K562 (cell line): ENCODE results near the gene KCNN4. TPM values are rescaled to one million over a fixed set of nuclear protein-coding genes. Genes with fewer than 3 reads are reported as not detected.

Experiments used
- ATAC-seq: fragments of 200-7000 bp; cut with Tn5 transposase; 3 replicates; pipeline ENCODE4 v1.9.1; 2020; ENCODE audit warnings: moderate library complexity
- BruUV-seq: library from RNA; stranded (reverse); fragments of 400-500 nt; replicated peaks from 2 replicates; lab custom pipeline; 2021; lab: Mats Ljungman, UMichigan
- CTCF ChIA-PET: fragments of 300-600 bp; formaldehyde crosslinking; extraction: SDS; loops from one replicate; lab custom pipeline; 2021; ENCODE audit warnings: low intra/inter-chr PET ratio; lab: Yijun Ruan, JAX
- POLR2A ChIA-PET: fragments of 300-600, 350-650 bp; sonication (Branson Sonifier 250); formaldehyde crosslinking; extraction: SDS; loops from one replicate; lab custom pipeline; 2021; ENCODE audit warnings: antibody characterized with exemption, inconsistent platforms; lab: Yijun Ruan, JAX
- DNase-seq, 4 experiments: peaks; one replicate each; pipeline versions ENCODE4 v3.0.0 to v3.0.0-alpha.2; 2011 to 2018; ENCODE audit warnings: low spot score in 3 of 4, mixed read lengths in 3 of 4; ENCODE audit errors: extremely low read depth in 1 of 4
- FAIRE-seq: peaks from 2 replicates; lab custom pipeline; 2011; peaks lifted over from hg19 to GRCh38; lab: Jason Lieb, UNC
- H2AFZ ChIP-seq: 2 replicates; pipeline ENCODE4 v1.6.0; 2011; ENCODE audit warnings: low read depth, low read length, control low read depth, inconsistent platforms
- H3K27ac ChIP-seq: fragments of 200-600 bp; 3 replicates; pipeline ENCODE4 v1.8.0; 2011; ENCODE audit warnings: low read depth, mild to moderate bottlenecking, control low read depth, inconsistent platforms, low read length, moderate library complexity, mixed read lengths; ENCODE audit errors: extremely low read depth
- H3K27me3 ChIP-seq, 2 experiments: fragments of 300-600 bp in 1 of 2; 2 replicates in 1 of 2; 3 replicates in 1 of 2; pipeline versions ENCODE4 v1.6.0 to v1.8.0; 2011; ENCODE audit warnings: inconsistent platforms in 2 of 2, low read length in 2 of 2, mild to moderate bottlenecking in 1 of 2, mixed read lengths in 1 of 2, moderate library complexity in 1 of 2; ENCODE audit not compliant: control insufficient read depth in 2 of 2, insufficient read depth in 2 of 2
- H3K36me3 ChIP-seq: fragments of 300-600 bp; 3 replicates; pipeline ENCODE4 v1.8.0; 2011; ENCODE audit warnings: mild to moderate bottlenecking, low read length, inconsistent platforms; ENCODE audit not compliant: control insufficient read depth, insufficient read depth
- H3K4me1 ChIP-seq, 2 experiments: fragments of 200-600 bp in 1 of 2; replicated peaks in 1 of 2; 2 replicates in 1 of 2; 3 replicates in 1 of 2; pipeline versions ENCODE4 v1.5.1 to v1.8.0; 2011; ENCODE audit warnings: inconsistent platforms in 2 of 2, low read length in 2 of 2, mild to moderate bottlenecking in 1 of 2, mixed read lengths in 1 of 2, moderate library complexity in 1 of 2; ENCODE audit not compliant: control insufficient read depth in 2 of 2, insufficient read depth in 2 of 2
- H3K4me2 ChIP-seq: 2 replicates; pipeline ENCODE4 v1.6.1; 2011; ENCODE audit warnings: low read length, control low read depth, inconsistent platforms, mixed read lengths; ENCODE audit not compliant: insufficient read depth
- H3K4me3 ChIP-seq: fragments of 200-600 bp; sonication (generic), shearing (Covaris generic); 2 replicates; pipeline ENCODE4 v1.5.1; 2016; ENCODE audit warnings: control low read depth, inconsistent platforms
- H3K79me2 ChIP-seq: fragments of 200-600 bp; 3 replicates; pipeline ENCODE4 v1.8.0; 2011; ENCODE audit warnings: low read length, inconsistent platforms; ENCODE audit not compliant: control insufficient read depth, insufficient read depth
- H3K9ac ChIP-seq, 2 experiments: 2 replicates each; pipeline versions ENCODE4 v1.6.0 to v1.6.1; 2011; ENCODE audit warnings: low read depth in 2 of 2, low read length in 2 of 2, control low read depth in 1 of 2, inconsistent platforms in 1 of 2, mild to moderate bottlenecking in 1 of 2, mixed read lengths in 1 of 2; ENCODE audit not compliant: insufficient read depth in 1 of 2
- H3K9me1 ChIP-seq: one replicate; pipeline ENCODE4 v1.6.0; 2011; ENCODE audit warnings: inconsistent platforms, mild to moderate bottlenecking, low read length, moderate library complexity; ENCODE audit not compliant: control insufficient read depth, insufficient read depth
- H3K9me3 ChIP-seq: replicated peaks from 2 replicates; pipeline ENCODE4 v1.5.1; 2011; ENCODE audit warnings: low read depth, low read length, inconsistent platforms; ENCODE audit not compliant: control insufficient read depth, insufficient read depth
- H4K20me1 ChIP-seq: replicated peaks from 2 replicates; pipeline ENCODE4 v1.6.1; 2011; ENCODE audit warnings: low read length, inconsistent platforms, mixed read lengths; ENCODE audit not compliant: control insufficient read depth, insufficient read depth
- BRF1 ChIP-seq: IDR thresholded peaks from 3 replicates; pipeline ENCODE4 v1.6.1; 2011; ENCODE audit warnings: borderline replicate concordance, mild to moderate bottlenecking; ENCODE audit not compliant: insufficient read length; ENCODE audit errors: extremely low read depth
- COPS2 ChIP-seq: fragments of 450-650 bp; conservative IDR thresholded peaks from 2 replicates; pipeline ENCODE4 v1.6.1; 2016; ENCODE audit warnings: mild to moderate bottlenecking, moderate library complexity
- HLTF ChIP-seq: fragments of 450-650 bp; IDR thresholded peaks from 2 replicates; pipeline ENCODE4 v1.6.1; 2016
- HNRNPH1 ChIP-seq: fragments of 200-400 bp; formaldehyde crosslinking; optimal IDR thresholded peaks from 2 replicates; pipeline ENCODE3; 2017; ENCODE audit warnings: low read depth, mild to moderate bottlenecking, low read length, moderate library complexity
- MNT ChIP-seq, 2 experiments: fragments of 450-650 bp; conservative IDR thresholded peaks; 2 replicates each; pipeline ENCODE4 v1.6.1; 2017; ENCODE audit warnings: mild to moderate bottlenecking in 2 of 2, moderate library complexity in 2 of 2
- ZNF586 ChIP-seq: fragments of 450-650 bp; formaldehyde crosslinking; conservative IDR thresholded peaks from 2 replicates; pipeline ENCODE4 v1.4.0; 2020; ENCODE audit warnings: mild to moderate bottlenecking, moderate library complexity
- ZNF696 ChIP-seq: fragments of 250-450 bp; sonication (Bioruptor Pico); conservative IDR thresholded peaks from 2 replicates; pipeline ENCODE4 v1.4.0; 2020; ENCODE audit warnings: mild to moderate bottlenecking, moderate library complexity
- WGBS: fragments of 100-300 bp; shearing (Covaris generic); methylation state at CpG from one replicate; pipeline ENCODE4 v1.1.6; 2016; ENCODE audit warnings: low coverage, mixed read lengths; ENCODE audit not compliant: insufficient coverage; ENCODE audit errors: missing lambda C conversion rate; 5-methylcytosine and 5-hydroxymethylcytosine counted together
- in situ Hi-C: fragments of 300-500 bp; cut with MboI; formaldehyde crosslinking; loops from 4 replicates; pipeline ENCODE4 v1.15.0; 2018; ENCODE audit warnings: inconsistent platforms, mixed read lengths
- intact Hi-C: fragments of 100-400 bp; cut with micrococcal nuclease; formaldehyde crosslinking; loops from 2 replicates; pipeline ENCODE4 v1.14.2; 2022
- polyA plus RNA-seq, 8 experiments: library from polyadenylated mRNA; depleted of rRNA in 4 of 8; stranded (reverse) in 5 of 8; unstranded in 3 of 8; fragments of >200 nt; fragmentation: Nextera tagmentation in 2 of 8; fragmentation: Illumina TruSeq in 1 of 8; extraction: Ambion mirVana in 2 of 8; extraction: Trizol in 1 of 8; gene quantifications; 2 replicates each; pipeline versions ENCODE4 v1.2.1 to v1.2.3, GENCODE V29; 2011 to 2014; ENCODE audit warnings: inconsistent platforms in 1 of 8, missing spikeins in 1 of 8
- total RNA-seq, 7 experiments: library from RNA; depleted of rRNA in 6 of 7; stranded (reverse); fragments of >200 nt in 6 of 7; fragmentation: Illumina TruSeq in 2 of 7; extraction: Trizol in 2 of 7; gene quantifications; 2 replicates each; pipeline versions ENCODE4 v1.2.1 to v1.2.3, GENCODE V29; 2011 to 2021; ENCODE audit warnings: low replicate concordance in 1 of 7
- TF ChIP-seq, protein P1 (sequence below): fragments of 250-450 bp; sonication (Bioruptor Pico); IDR thresholded peaks from 2 replicates; pipeline ENCODE4 v1.5.0; 2021
- TF ChIP-seq, protein P2 (sequence below): sonication (generic); formaldehyde crosslinking; IDR thresholded peaks from 2 replicates; pipeline ENCODE4 v1.8.0; 2022; ENCODE audit warnings: missing genetic modification reagents, mild to moderate bottlenecking, moderate library complexity, borderline replicate concordance

The KCNN4 gene
- total and polyA plus RNA-seq, 9 of the 15 experiments (the other 6 are each of a cell fraction or from before 2014, with no cell fraction given): 0.53 to 37.7 (median 25.9) TPM

DNA sequence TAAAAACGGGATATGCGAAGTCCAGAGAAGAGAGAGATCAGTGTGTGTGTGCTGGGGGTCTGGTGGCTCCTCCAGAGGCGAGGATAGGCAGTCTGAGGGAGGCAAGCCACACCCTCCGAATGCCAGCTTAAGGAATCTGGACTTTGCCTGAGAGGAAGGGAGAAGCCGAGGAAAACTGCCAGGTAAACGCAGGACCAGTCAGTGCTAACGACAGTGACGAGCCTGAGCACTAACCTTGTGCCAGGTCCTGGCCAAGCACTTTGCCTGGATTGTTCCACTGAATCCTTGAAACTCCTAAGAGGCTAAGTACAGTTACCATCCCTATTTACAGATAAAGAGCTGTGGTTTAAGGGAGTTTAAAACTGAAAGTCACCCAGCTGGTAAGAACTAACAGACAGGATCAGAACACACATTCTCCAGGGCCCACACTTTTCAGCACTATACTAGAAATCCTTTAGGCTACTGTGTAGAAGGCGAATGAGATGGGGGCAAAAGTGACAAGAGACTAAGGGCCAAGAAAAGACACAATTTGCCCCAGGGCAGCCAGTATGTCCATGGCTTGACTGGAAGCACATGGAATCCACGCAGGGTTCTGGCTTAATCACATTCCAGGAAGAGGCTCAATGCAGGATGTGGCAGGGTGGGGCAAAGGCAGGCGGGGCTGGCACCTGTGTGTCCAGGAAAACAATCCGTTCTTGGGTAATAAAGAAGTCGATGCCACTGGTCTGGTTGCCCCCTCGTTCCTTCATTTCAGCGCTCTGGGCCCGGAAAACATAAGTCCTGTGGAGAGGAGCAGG is 41.1 kb downstream of the KCNN4 start:
- H3K27me3 ChIP-seq: no peaks in the 10 kb centered on the region
- TF ChIP-seq BRF1 (no peak), HLTF (no peak), HNRNPH1 (no peak), ZNF586 (no peak), COPS2 (no peak), MNT (conservative IDR thresholded peaks at IDR 0.05) (no peak), ZNF696 (CRISPR knock-in tag) (no peak)
- TF ChIP-seq, protein P1, sequence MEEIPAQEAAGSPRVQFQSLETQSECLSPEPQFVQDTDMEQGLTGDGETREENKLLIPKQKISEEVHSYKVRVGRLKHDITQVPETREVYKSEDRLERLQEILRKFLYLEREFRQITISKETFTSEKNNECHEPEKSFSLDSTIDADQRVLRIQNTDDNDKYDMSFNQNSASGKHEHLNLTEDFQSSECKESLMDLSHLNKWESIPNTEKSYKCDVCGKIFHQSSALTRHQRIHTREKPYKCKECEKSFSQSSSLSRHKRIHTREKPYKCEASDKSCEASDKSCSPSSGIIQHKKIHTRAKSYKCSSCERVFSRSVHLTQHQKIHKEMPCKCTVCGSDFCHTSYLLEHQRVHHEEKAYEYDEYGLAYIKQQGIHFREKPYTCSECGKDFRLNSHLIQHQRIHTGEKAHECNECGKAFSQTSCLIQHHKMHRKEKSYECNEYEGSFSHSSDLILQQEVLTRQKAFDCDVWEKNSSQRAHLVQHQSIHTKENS: no peak
- TF ChIP-seq, protein P2, sequence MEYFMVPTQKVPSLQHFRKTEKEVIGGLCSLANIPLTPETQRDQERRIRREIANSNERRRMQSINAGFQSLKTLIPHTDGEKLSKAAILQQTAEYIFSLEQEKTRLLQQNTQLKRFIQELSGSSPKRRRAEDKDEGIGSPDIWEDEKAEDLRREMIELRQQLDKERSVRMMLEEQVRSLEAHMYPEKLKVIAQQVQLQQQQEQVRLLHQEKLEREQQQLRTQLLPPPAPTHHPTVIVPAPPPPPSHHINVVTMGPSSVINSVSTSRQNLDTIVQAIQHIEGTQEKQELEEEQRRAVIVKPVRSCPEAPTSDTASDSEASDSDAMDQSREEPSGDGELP (CRISPR knock-in tag): no peak
- H3K9ac ChIP-seq: no peak overlapping the region
- H4K20me1 ChIP-seq: no peaks in the 10 kb centered on the region; the same call in 1 of the 2 replicates
- ChIA-PET POLR2A (interaction anchor here (0.8 to 0.9 kb wide), 2 partner anchors 15 to 18 kb away, joined by 3 read pairs; partner anchors contain the start of gene SMG9), CTCF (no interaction called here)
- H3K9me1 ChIP-seq: no peaks in the 10 kb centered on the region
- no peaks in the 10 kb centered on the region for H3K9me3 ChIP-seq
- no peak overlapping the region for H2AFZ ChIP-seq
- no peak overlapping the region for H3K27ac ChIP-seq
- peaks cover 93% of the 10 kb centered on the region for H3K36me3 ChIP-seq
- DNase-seq: no peak
- intact Hi-C loops: no loop called here
- ATAC-seq: no peak
- 90% methylated on average over 16 of the region's 16 CpGs for WGBS
- H3K4me3 ChIP-seq: no peak overlapping the region
- no peaks in the 10 kb centered on the region for H3K4me1 ChIP-seq
- BruUV-seq: no TSS peak
- H3K4me2 ChIP-seq: no peak overlapping the region
- FAIRE-seq: no peak
- no peaks in the 10 kb centered on the region for H3K79me2 ChIP-seq
- in situ Hi-C loops: no loop called here
